Testis (tissue), 2 donors: ENCODE results near the gene ZBTB48.

Source experiments
- CTCF ChIP-seq, 3 experiments: fragments of 450-650 bp in 2 of 3; fragments of 200-600 bp in 1 of 3; sonication (generic) in 1 of 3; IDR thresholded peaks; one replicate each; pipeline ENCODE4 v1.5.1; 2016 to 2019; ENCODE audit warnings: antibody characterized with exemption in 3 of 3, mild to moderate bottlenecking in 2 of 3, moderate library complexity in 1 of 3
- POLR2A ChIP-seq: fragments of 450-650 bp; IDR thresholded peaks from one replicate; pipeline ENCODE4 v1.6.1; 2017; ENCODE audit warnings: antibody characterized with exemption, mild to moderate bottlenecking, moderate library complexity

GRCh38 chr1:6623269-6623965 is 43.6 kb downstream of the ZBTB48 start:
- TF ChIP-seq CTCF (IDR thresholded peaks at IDR 0.05) (no peak), POLR2A (no peak)
